ENCODE measurements around the gene RTF2.

Gene RTF2

DNA sequence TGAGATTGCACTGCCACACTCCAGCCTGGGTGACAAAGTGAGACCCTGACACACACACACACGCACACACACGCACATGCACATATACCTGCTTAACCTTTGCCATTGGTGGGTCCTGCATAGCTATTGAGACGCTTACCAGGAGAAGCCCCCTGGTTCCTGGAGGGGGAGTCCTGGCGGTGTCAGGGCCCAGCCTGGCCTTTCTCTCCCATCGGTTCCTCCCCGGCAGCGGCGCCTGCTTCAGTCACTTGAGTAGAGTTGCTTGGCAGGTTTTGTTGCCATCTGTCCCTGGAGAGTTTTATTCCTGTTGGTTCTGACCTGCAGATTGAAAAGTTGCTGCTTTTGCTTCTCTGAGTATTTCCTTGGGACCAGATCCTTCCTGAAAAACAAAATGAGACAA is 35.5 kb downstream of the RTF2 start:
- no peak for DNase-seq (ENCODE audit: low spot score)
- in situ Hi-C loops (cut with MboI; ENCODE audit: low sequenced_read_pairs, unreplicated experiment) = no loop called here
- TF ChIP-seq CTCF (IDR thresholded peaks at IDR 0.05; ENCODE audit: borderline replicate concordance, control extremely low read depth, extremely low read depth, insufficient read depth, missing control alignments) = no peak

GRCh38 chr20:56504373-56505005 is 36.1 kb downstream of the RTF2 start:
- DNase-seq (ENCODE audit: low spot score) = no peak
- in situ Hi-C loops (cut with MboI; ENCODE audit: low sequenced_read_pairs, unreplicated experiment) = no loop called here

GRCh38 chr20:56506103-56506502 is 37.7 kb downstream of the RTF2 start:
- DNase-seq (ENCODE audit: low spot score) = no peak
- TF ChIP-seq CTCF (IDR thresholded peaks at IDR 0.05; ENCODE audit: borderline replicate concordance, control extremely low read depth, extremely low read depth, insufficient read depth, missing control alignments) = no peak
- in situ Hi-C loops (cut with MboI; ENCODE audit: low sequenced_read_pairs, unreplicated experiment) = no loop called here

More at GRCh38 chr20:56504373-56505005, 36.1 kb downstream of the RTF2 start:
- peak; percentile 31 for TF ChIP-seq CTCF (IDR thresholded peaks at IDR 0.05; ENCODE audit: borderline replicate concordance, control extremely low read depth, extremely low read depth, insufficient read depth, missing control alignments)

DNA sequence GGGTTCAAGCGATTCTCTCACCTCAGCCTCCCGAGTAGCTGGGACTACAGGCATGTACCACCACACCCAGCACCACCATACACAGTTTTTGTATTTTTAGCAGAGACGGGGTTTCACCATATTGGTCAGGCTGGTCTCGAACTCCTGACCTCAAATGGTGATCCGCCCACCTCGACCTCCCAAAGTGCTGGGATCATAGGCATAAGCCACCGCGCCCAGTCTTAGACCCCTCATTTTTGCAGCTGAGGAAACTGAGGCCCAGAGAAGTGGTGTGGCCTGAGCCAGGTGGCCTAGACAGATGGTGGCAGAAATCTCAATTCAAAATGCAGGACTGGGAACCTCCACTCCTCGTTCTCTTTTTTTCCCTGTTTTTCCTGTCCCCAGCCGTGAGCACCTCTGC is 43.5 kb downstream of the RTF2 start:
- in situ Hi-C loops (cut with MboI; ENCODE audit: low sequenced_read_pairs, unreplicated experiment) = no loop called here
- TF ChIP-seq CTCF (IDR thresholded peaks at IDR 0.05; ENCODE audit: borderline replicate concordance, control extremely low read depth, extremely low read depth, insufficient read depth, missing control alignments) = no peak
- DNase-seq (ENCODE audit: low spot score) = no peak

GRCh38 chr20:56513161-56514150 is 45.0 kb downstream of the RTF2 start:
- no peak for DNase-seq (ENCODE audit: low spot score)
- TF ChIP-seq CTCF (IDR thresholded peaks at IDR 0.05; ENCODE audit: borderline replicate concordance, control extremely low read depth, extremely low read depth, insufficient read depth, missing control alignments) = no peak
- in situ Hi-C loops (cut with MboI; ENCODE audit: low sequenced_read_pairs, unreplicated experiment) = no loop called here

DNA sequence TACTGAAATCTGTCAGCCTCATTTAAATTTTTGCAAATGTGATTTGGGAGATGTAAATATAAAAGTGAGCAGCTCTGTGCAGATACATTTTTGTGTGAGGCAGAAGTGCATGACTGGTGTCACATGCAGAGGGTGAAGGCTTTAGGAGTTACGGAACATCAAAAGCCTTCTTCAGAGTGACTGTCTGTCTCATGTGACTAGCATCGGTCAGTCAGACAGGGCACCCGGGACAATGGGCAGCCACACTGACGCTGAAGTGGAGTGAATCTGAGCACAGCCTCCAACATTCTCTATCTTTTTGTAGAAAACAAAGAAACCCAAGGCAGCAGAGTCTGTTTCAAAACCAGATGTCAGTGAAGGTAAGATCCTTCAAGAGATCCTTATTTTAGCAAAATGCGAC is 48.2 kb downstream of the RTF2 start:
- in situ Hi-C loops (cut with MboI; ENCODE audit: low sequenced_read_pairs, unreplicated experiment) = no loop called here
- no peak for DNase-seq (ENCODE audit: low spot score)
- TF ChIP-seq CTCF (IDR thresholded peaks at IDR 0.05; ENCODE audit: borderline replicate concordance, control extremely low read depth, extremely low read depth, insufficient read depth, missing control alignments) = no peak
